Gastrocnemius medialis (tissue), 4 donors: Measurements from ENCODE around the gene TENT5C.

Experiments used
- CTCF ChIP-seq, 5 experiments: fragments of 450-650 bp in 3 of 5; fragments of 200-600 bp in 2 of 5; sonication (generic) in 2 of 5; IDR thresholded peaks in 4 of 5; conservative IDR thresholded peaks in 1 of 5; 1 replicate in 4 of 5; 2 replicates in 1 of 5; pipeline ENCODE4 v1.5.1; 2016 to 2019; ENCODE audit warnings: antibody characterized with exemption in 5 of 5, mild to moderate bottlenecking in 3 of 5, moderate library complexity in 3 of 5
- POLR2A ChIP-seq, 2 donors: fragments of 450-650 bp; IDR thresholded peaks; one replicate each; pipeline ENCODE4 v1.6.1; 2017; ENCODE audit warnings: antibody characterized with exemption in 2 of 2, mild to moderate bottlenecking in 2 of 2, moderate library complexity in 2 of 2

GRCh38 chr1:117653732-117654492, 48.1 kb downstream of the TENT5C start:
- TF ChIP-seq POLR2A (IDR thresholded peaks at IDR 0.05) (no peak), CTCF (IDR thresholded peaks at IDR 0.05 in 4 of 5, conservative IDR thresholded peaks at IDR 0.05 in 1 of 5) (no peak)
